PC-3 (cell line): ENCODE data around the gene RSU1. TPM values are rescaled to one million over a fixed set of nuclear protein-coding genes. Genes with fewer than 3 reads are reported as not detected.

Source experiments
- ATAC-seq: fragments of 200-7000 bp; cut with Tn5 transposase; 2 replicates; pipeline ENCODE4 v1.9.1; 2020; ENCODE audit warnings: mild to moderate bottlenecking, moderate library complexity
- BruUV-seq: library from RNA; stranded (reverse); fragments of 400-500 nt; replicated peaks from 2 replicates; lab custom pipeline; 2021; lab: Mats Ljungman, UMichigan
- CTCF ChIA-PET: fragments of 300-600 bp; sonication (Branson Sonifier 250); formaldehyde crosslinking; loops from one replicate; lab custom pipeline; 2022; ENCODE audit warnings: antibody characterized with exemption; lab: Charles Lee
- POLR2A ChIA-PET: fragments of 300-600 bp; sonication (Branson Sonifier 250); formaldehyde crosslinking; loops from one replicate; lab custom pipeline; 2022; ENCODE audit warnings: antibody characterized with exemption; ENCODE audit not compliant: unreplicated experiment; lab: Charles Lee
- DNase-seq: peaks from one replicate; pipeline ENCODE4 v3.0.0-alpha.2; 2015
- H2AFZ ChIP-seq: fragments of 300-600 bp; sonication (generic); 2 replicates; pipeline ENCODE4 v1.6.0; 2016; ENCODE audit warnings: antibody characterized with exemption, low read length
- H3F3A ChIP-seq: fragments of 300-600 bp; sonication (generic); one replicate; pipeline ENCODE4 v1.6.0; 2017; ENCODE audit warnings: antibody characterized with exemption, low read length, control low read depth, mild to moderate bottlenecking; ENCODE audit not compliant: unreplicated experiment
- H3K27ac ChIP-seq: fragments of 300-600 bp; sonication (generic); 2 replicates; pipeline ENCODE4 v1.5.1; 2016; ENCODE audit warnings: mild to moderate bottlenecking, low read length
- H3K27me3 ChIP-seq: fragments of 300-600 bp; sonication (generic); 2 replicates; pipeline ENCODE4 v1.6.1; 2016; ENCODE audit warnings: low read length, mixed read lengths
- H3K36me3 ChIP-seq: fragments of 300-600 bp; sonication (generic); 2 replicates; pipeline ENCODE4 v1.6.1; 2016; ENCODE audit warnings: low read depth, mixed run types, low read length, mixed read lengths
- H3K4me1 ChIP-seq: fragments of 300-600 bp; sonication (generic); 2 replicates; pipeline ENCODE4 v1.5.1; 2016; ENCODE audit warnings: low read length; ENCODE audit not compliant: insufficient read depth
- H3K4me2 ChIP-seq: fragments of 300-600 bp; sonication (generic); 2 replicates; pipeline ENCODE4 v1.6.0; 2016; ENCODE audit warnings: low read length
- H3K4me3 ChIP-seq: fragments of 300-600 bp; sonication (generic); 2 replicates; pipeline ENCODE4 v1.5.1; 2016; ENCODE audit warnings: mild to moderate bottlenecking, low read length, mixed read lengths
- H3K79me2 ChIP-seq: fragments of 300-600 bp; sonication (generic); 2 replicates; pipeline ENCODE4 v1.6.1; 2017; ENCODE audit warnings: low read length, mixed read lengths
- H3K9ac ChIP-seq: fragments of 300-600 bp; sonication (generic); 2 replicates; pipeline ENCODE4 v1.6.0; 2016; ENCODE audit warnings: mild to moderate bottlenecking, low read length
- H3K9me2 ChIP-seq: fragments of 300-600 bp; sonication (generic); replicated peaks from 2 replicates; pipeline ENCODE4 v1.6.1; 2016; ENCODE audit warnings: mixed run types, low read length, mixed read lengths
- H3K9me3 ChIP-seq: fragments of 300-600 bp; sonication (generic); 2 replicates; pipeline ENCODE4 v1.6.1; 2016; ENCODE audit warnings: low read length, mixed read lengths
- H4K20me1 ChIP-seq: fragments of 300-600 bp; sonication (generic); 2 replicates; pipeline ENCODE4 v1.6.1; 2016; ENCODE audit warnings: low read length, mixed read lengths
- EZH2 ChIP-seq: fragments of 300-600 bp; sonication (generic); IDR thresholded peaks from one replicate; pipeline ENCODE4 v1.6.1; 2017; ENCODE audit warnings: antibody characterized with exemption, mild to moderate bottlenecking, low read length; ENCODE audit not compliant: unreplicated experiment
- EZH2phosphoT487 ChIP-seq: fragments of 300-600 bp; sonication (generic); IDR thresholded peaks from 2 replicates; pipeline ENCODE4 v1.6.1; 2018; ENCODE audit warnings: mild to moderate bottlenecking, antibody characterized with exemption, low read length, borderline replicate concordance
- intact Hi-C: fragments of 100-400 bp; cut with micrococcal nuclease; formaldehyde crosslinking; loops from 2 replicates; pipeline ENCODE4 v1.9.0; 2023
- total RNA-seq: library from RNA; depleted of rRNA; stranded (reverse); fragments of >200 nt; gene quantifications from 2 replicates; pipeline ENCODE4 v1.2.3, GENCODE V29; 2014
- TF ChIP-seq, protein P1 (sequence below): fragments of 300-600 bp; sonication (generic); conservative IDR thresholded peaks from 2 replicates; pipeline ENCODE4 v1.5.1; 2017; ENCODE audit warnings: antibody characterized with exemption, low read depth, mild to moderate bottlenecking, low read length

RSU1 gene
- total RNA-seq, 1 experiment from 2014 or later, result 21.2 TPM

DNA sequence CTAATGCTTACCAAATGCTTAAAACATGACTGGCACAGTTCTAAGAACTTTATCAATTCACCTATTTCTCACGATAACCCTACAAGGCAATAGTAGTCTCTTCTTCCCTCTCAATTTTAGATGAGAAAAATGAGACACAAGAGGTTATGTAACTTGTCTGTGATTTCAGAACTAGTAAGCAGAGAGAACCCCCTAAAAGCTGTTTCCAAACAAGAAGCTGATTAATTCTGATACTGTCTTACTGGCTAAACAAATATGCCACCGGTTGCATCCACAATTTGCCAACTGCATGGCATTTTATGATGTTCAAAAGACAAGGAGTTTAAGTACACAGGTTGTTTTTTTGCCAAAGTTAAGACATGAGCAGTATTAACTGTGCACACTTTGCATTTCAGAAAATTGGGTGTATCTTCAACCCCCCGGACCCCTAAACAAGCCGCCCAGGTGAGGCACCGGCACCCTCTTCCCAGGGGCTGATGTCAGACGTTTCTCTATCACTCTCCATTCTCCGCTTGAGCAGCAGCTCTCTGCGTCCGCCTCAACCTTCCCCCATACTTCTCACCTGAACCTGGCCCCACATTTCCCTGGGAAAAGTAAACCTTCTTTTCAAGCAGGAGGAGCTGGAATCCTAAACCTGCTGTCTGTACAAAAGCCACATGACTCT lies 21.7 kb downstream of the RSU1 start:
- ChIA-PET CTCF (no interaction called here), POLR2A (no interaction called here)
- H3K9me2 ChIP-seq, result no peaks in the 10 kb centered on the region
- BruUV-seq, result no TSS peak
- no peak overlapping the region for H3K9ac ChIP-seq
- H3K4me2 ChIP-seq, result no peak overlapping the region
- H3F3A ChIP-seq, result no peaks in the 10 kb centered on the region
- TF ChIP-seq EZH2phosphoT487, result no peak
- no peak for TF ChIP-seq EZH2
- TF ChIP-seq, protein P1, sequence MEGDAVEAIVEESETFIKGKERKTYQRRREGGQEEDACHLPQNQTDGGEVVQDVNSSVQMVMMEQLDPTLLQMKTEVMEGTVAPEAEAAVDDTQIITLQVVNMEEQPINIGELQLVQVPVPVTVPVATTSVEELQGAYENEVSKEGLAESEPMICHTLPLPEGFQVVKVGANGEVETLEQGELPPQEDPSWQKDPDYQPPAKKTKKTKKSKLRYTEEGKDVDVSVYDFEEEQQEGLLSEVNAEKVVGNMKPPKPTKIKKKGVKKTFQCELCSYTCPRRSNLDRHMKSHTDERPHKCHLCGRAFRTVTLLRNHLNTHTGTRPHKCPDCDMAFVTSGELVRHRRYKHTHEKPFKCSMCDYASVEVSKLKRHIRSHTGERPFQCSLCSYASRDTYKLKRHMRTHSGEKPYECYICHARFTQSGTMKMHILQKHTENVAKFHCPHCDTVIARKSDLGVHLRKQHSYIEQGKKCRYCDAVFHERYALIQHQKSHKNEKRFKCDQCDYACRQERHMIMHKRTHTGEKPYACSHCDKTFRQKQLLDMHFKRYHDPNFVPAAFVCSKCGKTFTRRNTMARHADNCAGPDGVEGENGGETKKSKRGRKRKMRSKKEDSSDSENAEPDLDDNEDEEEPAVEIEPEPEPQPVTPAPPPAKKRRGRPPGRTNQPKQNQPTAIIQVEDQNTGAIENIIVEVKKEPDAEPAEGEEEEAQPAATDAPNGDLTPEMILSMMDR, result no peak
- ATAC-seq, result no peak
- no peak for DNase-seq
- H3K27me3 ChIP-seq, result no peaks in the 10 kb centered on the region
- peaks cover 7% of the 10 kb centered on the region for H3K79me2 ChIP-seq
- no peak overlapping the region for H2AFZ ChIP-seq
- intact Hi-C loops, result no loop called here
- H4K20me1 ChIP-seq, result no peaks in the 10 kb centered on the region
- H3K4me1 ChIP-seq, result peaks cover 5% of the 10 kb centered on the region; the same call in 1 of the 2 replicates
- no peaks in the 10 kb centered on the region for H3K36me3 ChIP-seq
- H3K27ac ChIP-seq, result no peak overlapping the region
- H3K4me3 ChIP-seq, result no peak overlapping the region
- no peaks in the 10 kb centered on the region for H3K9me3 ChIP-seq

DNA sequence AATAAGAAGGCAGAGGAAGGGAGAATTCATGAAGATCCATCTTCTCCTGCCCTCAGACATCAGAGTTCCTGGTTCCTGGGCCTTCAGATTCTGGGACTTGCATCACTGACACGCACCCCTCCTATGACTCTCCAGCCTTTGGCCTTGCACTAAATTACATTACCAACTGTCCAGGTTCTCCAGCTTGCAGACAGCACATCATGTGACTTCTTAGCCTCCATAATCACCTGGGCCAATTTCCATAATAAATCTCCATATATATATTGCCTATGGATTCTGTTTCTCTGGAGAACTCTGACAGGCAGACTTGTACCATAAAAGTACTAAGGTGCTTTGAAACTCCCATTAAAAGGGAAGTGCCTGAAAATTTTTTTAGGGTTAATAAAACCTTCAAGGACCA lies 23.2 kb downstream of the RSU1 start:
- Histone ChIP-seq H3K27me3 (no peaks in the 10 kb centered on the region), H3K9ac (no peak overlapping the region), H3K4me1 (peaks cover 4% of the 10 kb centered on the region; the same call in 1 of the 2 replicates), H3K36me3 (no peaks in the 10 kb centered on the region), H3K4me2 (no peak overlapping the region), H3K27ac (no peak overlapping the region), H3K4me3 (no peak overlapping the region), H4K20me1 (no peaks in the 10 kb centered on the region), H2AFZ (no peak overlapping the region), H3K9me2 (no peaks in the 10 kb centered on the region), H3K79me2 (peaks cover 7% of the 10 kb centered on the region), H3K9me3 (no peaks in the 10 kb centered on the region), H3F3A (no peaks in the 10 kb centered on the region)
- DNase-seq (no peak), ATAC-seq (no peak)
- POLR2A ChIA-PET, result no interaction called here
- intact Hi-C loops, result no loop called here
- no TSS peak for BruUV-seq
- CTCF ChIA-PET, result no interaction called here
- TF ChIP-seq EZH2phosphoT487 (no peak), EZH2 (no peak)
- TF ChIP-seq, protein P1, result no peak

DNA sequence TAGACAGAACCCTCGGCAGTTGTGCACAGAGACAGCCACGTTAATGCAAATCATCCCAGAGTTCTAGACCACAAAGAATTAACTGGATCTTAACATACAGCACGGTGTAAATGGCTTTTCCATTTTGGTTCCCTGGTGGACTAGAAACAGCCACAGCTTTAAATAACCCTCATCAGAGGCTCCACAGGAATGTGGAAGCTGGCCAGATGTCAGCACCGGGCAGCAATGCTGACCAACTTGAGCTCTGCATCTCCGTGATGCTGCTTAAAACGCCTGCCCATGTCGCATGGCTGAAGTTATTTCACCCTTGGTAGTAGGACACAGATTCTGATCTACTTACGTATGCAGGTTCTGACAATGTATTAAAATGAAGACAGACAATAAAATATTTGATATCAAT lies 24.5 kb downstream of the RSU1 start:
- H3K4me1 ChIP-seq, result no peaks in the 10 kb centered on the region
- ChIA-PET POLR2A (no interaction called here), CTCF (no interaction called here)
- DNase-seq, result no peak
- no peaks in the 10 kb centered on the region for H3K36me3 ChIP-seq
- no peaks in the 10 kb centered on the region for H3K9me2 ChIP-seq
- no peaks in the 10 kb centered on the region for H3K79me2 ChIP-seq
- intact Hi-C loops, result no loop called here
- H4K20me1 ChIP-seq, result no peaks in the 10 kb centered on the region
- no peak overlapping the region for H2AFZ ChIP-seq
- ATAC-seq, result no peak
- no peak overlapping the region for H3K4me3 ChIP-seq
- no peaks in the 10 kb centered on the region for H3K9me3 ChIP-seq
- H3K9ac ChIP-seq, result no peak overlapping the region
- BruUV-seq, result no TSS peak
- TF ChIP-seq EZH2, result no peak
- TF ChIP-seq EZH2phosphoT487, result no peak
- H3K4me2 ChIP-seq, result no peak overlapping the region
- no peaks in the 10 kb centered on the region for H3K27me3 ChIP-seq
- no peaks in the 10 kb centered on the region for H3F3A ChIP-seq
- no peak overlapping the region for H3K27ac ChIP-seq
